ENCODE measurements around the gene COQ4.

- TF ChIP-seq CTCF (IDR thresholded peaks at IDR 0.05) (no peak), ZFX (IDR thresholded peaks at IDR 0.05; ENCODE audit: borderline replicate concordance) (no peak)
These were observed 17.4 kb downstream of the COQ4 start, which contains the start of gene SLC27A4 for GRCh38 chr9:128339761-128340690.
